Measurements from ENCODE around the gene MCTP1.

MCTP1 gene

GRCh38 chr5:95059636-95060035 is 225.3 kb downstream of the MCTP1 start:
- H3K79me2 ChIP-seq (ENCODE audit: low read length): no peaks in the 10 kb centered on the region
- H3K36me3 ChIP-seq (replicated peaks; ENCODE audit: insufficient read depth, low read length): no peaks in the 10 kb centered on the region
- DNase-seq: no peak
- no peaks in the 10 kb centered on the region for H3K9me2 ChIP-seq (replicated peaks; ENCODE audit: insufficient read depth, low read length)
- no peaks in the 10 kb centered on the region for H4K20me1 ChIP-seq (ENCODE audit: insufficient read depth, low read length)
- H3K4me2 ChIP-seq (ENCODE audit: low read depth, low read length): no peak overlapping the region
- H3K9me3 ChIP-seq (replicated peaks; ENCODE audit: insufficient read depth, low read length): no peaks in the 10 kb centered on the region
- H2AFZ ChIP-seq (ENCODE audit: low read length): no peak overlapping the region
- no peak overlapping the region for H3K27ac ChIP-seq (ENCODE audit: low read length)
- H3K9ac ChIP-seq (ENCODE audit: low read length): no peak overlapping the region
- no peaks in the 10 kb centered on the region for H3K4me1 ChIP-seq (ENCODE audit: low read length)
- no peaks in the 10 kb centered on the region for H3K27me3 ChIP-seq (replicated peaks; ENCODE audit: insufficient read depth, low read length)
- TF ChIP-seq EZH2 (optimal IDR thresholded peaks at IDR 0.05; ENCODE audit: low read depth, low read length): no peak
- no peaks in the 10 kb centered on the region for H3F3A ChIP-seq (ENCODE audit: insufficient read depth, low read length)
- H3K4me3 ChIP-seq (ENCODE audit: low read length): no peak overlapping the region

DNA sequence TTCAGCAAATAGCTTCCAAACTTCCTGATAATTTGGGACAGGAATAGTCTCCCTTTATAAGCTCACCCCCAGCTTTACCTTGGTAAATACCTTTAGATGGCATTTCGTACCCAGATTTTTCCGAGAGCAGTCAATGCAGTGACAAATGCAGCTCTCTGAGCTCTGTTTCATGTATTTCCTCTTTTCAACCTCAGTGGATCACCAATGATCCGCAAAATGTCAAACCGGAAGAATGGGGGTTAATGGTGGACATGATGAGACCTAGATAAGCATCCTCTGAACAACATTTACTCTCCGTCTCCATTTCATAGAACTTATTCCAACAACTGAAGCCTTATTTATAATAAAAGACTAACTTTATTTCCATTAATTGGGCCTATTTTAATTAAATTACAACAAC is 227.3 kb downstream of the MCTP1 start:
- H3F3A ChIP-seq (ENCODE audit: insufficient read depth, low read length): no peaks in the 10 kb centered on the region
- TF ChIP-seq, protein P1, sequence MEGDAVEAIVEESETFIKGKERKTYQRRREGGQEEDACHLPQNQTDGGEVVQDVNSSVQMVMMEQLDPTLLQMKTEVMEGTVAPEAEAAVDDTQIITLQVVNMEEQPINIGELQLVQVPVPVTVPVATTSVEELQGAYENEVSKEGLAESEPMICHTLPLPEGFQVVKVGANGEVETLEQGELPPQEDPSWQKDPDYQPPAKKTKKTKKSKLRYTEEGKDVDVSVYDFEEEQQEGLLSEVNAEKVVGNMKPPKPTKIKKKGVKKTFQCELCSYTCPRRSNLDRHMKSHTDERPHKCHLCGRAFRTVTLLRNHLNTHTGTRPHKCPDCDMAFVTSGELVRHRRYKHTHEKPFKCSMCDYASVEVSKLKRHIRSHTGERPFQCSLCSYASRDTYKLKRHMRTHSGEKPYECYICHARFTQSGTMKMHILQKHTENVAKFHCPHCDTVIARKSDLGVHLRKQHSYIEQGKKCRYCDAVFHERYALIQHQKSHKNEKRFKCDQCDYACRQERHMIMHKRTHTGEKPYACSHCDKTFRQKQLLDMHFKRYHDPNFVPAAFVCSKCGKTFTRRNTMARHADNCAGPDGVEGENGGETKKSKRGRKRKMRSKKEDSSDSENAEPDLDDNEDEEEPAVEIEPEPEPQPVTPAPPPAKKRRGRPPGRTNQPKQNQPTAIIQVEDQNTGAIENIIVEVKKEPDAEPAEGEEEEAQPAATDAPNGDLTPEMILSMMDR (IDR thresholded peaks at IDR 0.05; ENCODE audit: low read length): no peak
- TF ChIP-seq EZH2phosphoT487 (IDR thresholded peaks at IDR 0.05; ENCODE audit: low read length): no peak
- TF ChIP-seq EZH2 (optimal IDR thresholded peaks at IDR 0.05; ENCODE audit: low read depth, low read length): no peak
- no peaks in the 10 kb centered on the region for H3K36me3 ChIP-seq (replicated peaks; ENCODE audit: insufficient read depth, low read length)
- no peaks in the 10 kb centered on the region for H3K9me3 ChIP-seq (replicated peaks; ENCODE audit: insufficient read depth, low read length)
- H3K27ac ChIP-seq (ENCODE audit: low read length): no peak overlapping the region
- no peak for DNase-seq
- no peaks in the 10 kb centered on the region for H3K27me3 ChIP-seq (replicated peaks; ENCODE audit: insufficient read depth, low read length)
- H3K4me2 ChIP-seq (ENCODE audit: low read depth, low read length): no peak overlapping the region
- no peaks in the 10 kb centered on the region for H3K79me2 ChIP-seq (ENCODE audit: low read length)
- H3K4me3 ChIP-seq (ENCODE audit: low read length): no peak overlapping the region
- H2AFZ ChIP-seq (ENCODE audit: low read length): no peak overlapping the region
- no peaks in the 10 kb centered on the region for H3K4me1 ChIP-seq (ENCODE audit: low read length)
- H3K9me2 ChIP-seq (replicated peaks; ENCODE audit: insufficient read depth, low read length): no peaks in the 10 kb centered on the region
- no peaks in the 10 kb centered on the region for H4K20me1 ChIP-seq (ENCODE audit: insufficient read depth, low read length)
- H3K9ac ChIP-seq (ENCODE audit: low read length): no peak overlapping the region

GRCh38 chr5:95053253-95053652 is 231.6 kb downstream of the MCTP1 start:
- Histone ChIP-seq H3K9me3 (replicated peaks; ENCODE audit: insufficient read depth, low read length) (no peaks in the 10 kb centered on the region), H3K4me2 (ENCODE audit: low read depth, low read length) (no peak overlapping the region), H3K36me3 (replicated peaks; ENCODE audit: insufficient read depth, low read length) (no peaks in the 10 kb centered on the region), H3K9me2 (replicated peaks; ENCODE audit: insufficient read depth, low read length) (no peaks in the 10 kb centered on the region), H3K27ac (ENCODE audit: low read length) (no peak overlapping the region), H4K20me1 (ENCODE audit: insufficient read depth, low read length) (no peaks in the 10 kb centered on the region), H3K79me2 (ENCODE audit: low read length) (no peaks in the 10 kb centered on the region), H3F3A (ENCODE audit: insufficient read depth, low read length) (no peaks in the 10 kb centered on the region), H3K27me3 (replicated peaks; ENCODE audit: insufficient read depth, low read length) (no peaks in the 10 kb centered on the region), H3K4me3 (ENCODE audit: low read length) (no peak overlapping the region), H2AFZ (ENCODE audit: low read length) (no peak overlapping the region), H3K9ac (ENCODE audit: low read length) (no peak overlapping the region), H3K4me1 (ENCODE audit: low read length) (no peaks in the 10 kb centered on the region)
- no peak for DNase-seq
- TF ChIP-seq EZH2 (optimal IDR thresholded peaks at IDR 0.05; ENCODE audit: low read depth, low read length): no peak
- no peak for TF ChIP-seq EZH2phosphoT487 (IDR thresholded peaks at IDR 0.05; ENCODE audit: low read length)

DNA sequence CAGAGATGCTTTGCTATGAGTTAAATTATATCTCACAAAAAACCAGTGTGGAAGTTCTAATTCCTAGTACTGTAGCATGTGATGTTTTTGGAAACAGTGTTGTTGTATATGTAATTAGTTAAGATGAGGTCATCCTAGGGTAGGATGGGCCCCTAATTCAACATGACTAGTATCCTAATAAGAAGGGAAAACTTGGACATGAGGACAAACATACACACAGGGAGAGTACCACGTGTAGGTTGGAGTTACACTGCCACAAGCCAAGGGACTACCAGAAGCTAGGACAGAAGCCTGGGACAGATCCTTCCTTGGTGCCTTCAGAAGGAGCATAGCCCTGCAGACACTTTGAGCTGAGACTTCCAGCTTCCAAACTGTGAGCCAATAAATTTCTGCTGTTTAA is 234.2 kb downstream of the MCTP1 start:
- no peak overlapping the region for H3K27ac ChIP-seq (ENCODE audit: low read length)
- no peaks in the 10 kb centered on the region for H3K79me2 ChIP-seq (ENCODE audit: low read length)
- TF ChIP-seq, protein P1 (IDR thresholded peaks at IDR 0.05; ENCODE audit: low read length): no peak
- TF ChIP-seq EZH2phosphoT487 (IDR thresholded peaks at IDR 0.05; ENCODE audit: low read length) (no peak), EZH2 (optimal IDR thresholded peaks at IDR 0.05; ENCODE audit: low read depth, low read length) (no peak)
- H3K9me3 ChIP-seq (replicated peaks; ENCODE audit: insufficient read depth, low read length): no peaks in the 10 kb centered on the region
- no peak overlapping the region for H3K9ac ChIP-seq (ENCODE audit: low read length)
- H3K9me2 ChIP-seq (replicated peaks; ENCODE audit: insufficient read depth, low read length): no peaks in the 10 kb centered on the region
- no peaks in the 10 kb centered on the region for H4K20me1 ChIP-seq (ENCODE audit: insufficient read depth, low read length)
- H2AFZ ChIP-seq (ENCODE audit: low read length): no peak overlapping the region
- no peak overlapping the region for H3K4me3 ChIP-seq (ENCODE audit: low read length)
- no peak overlapping the region for H3K4me2 ChIP-seq (ENCODE audit: low read depth, low read length)
- no peaks in the 10 kb centered on the region for H3K27me3 ChIP-seq (replicated peaks; ENCODE audit: insufficient read depth, low read length)
- H3F3A ChIP-seq (ENCODE audit: insufficient read depth, low read length): no peaks in the 10 kb centered on the region
- DNase-seq: no peak
- H3K4me1 ChIP-seq (ENCODE audit: low read length): no peaks in the 10 kb centered on the region
- H3K36me3 ChIP-seq (replicated peaks; ENCODE audit: insufficient read depth, low read length): no peaks in the 10 kb centered on the region

Data from MM.1S (cell line).